Right lobe of liver (tissue), 4 donors: ENCODE data around the gene KIFC3.
"Not testable (repeated sequence)": the region's sequence is repeated elsewhere in the genome, so short reads cannot be mapped to it uniquely, and the experiment has no call there.

Experiments
- CTCF ChIP-seq, 4 donors: fragments of 200-600 bp in 3 of 4; fragments of 450-650 bp in 1 of 4; IDR thresholded peaks; one replicate each; pipeline versions ENCODE4 v1.5.1 to v1.8.0; 2016 to 2022; ENCODE audit warnings: antibody characterized with exemption in 4 of 4, mild to moderate bottlenecking in 2 of 4
- POLR2A ChIP-seq: fragments of 450-650 bp; IDR thresholded peaks from one replicate; pipeline ENCODE4 v1.6.1; 2017; ENCODE audit warnings: antibody characterized with exemption, mild to moderate bottlenecking
- donor health status: DM: no; HTN: no; CAD: no.
- donor health status: DM: no; HTN: no; CAD: no.
- donor health status: DM: no; HTN: yes; CAD: no.

- not testable (repeated sequence) for TF ChIP-seq POLR2A; CTCF (IDR thresholded peaks at IDR 0.05)
Measured at GRCh38 chr16:57796014-57796413, 6.3 kb downstream of the KIFC3 start.
